GM23248 (cell line): ENCODE results near the gene AGPAT3.

Experiments used
- EZH2 ChIP-seq: fragments of 200-600 bp; sonication (generic); IDR thresholded peaks from 2 replicates; pipeline ENCODE4 v1.6.1; 2018; ENCODE audit warnings: antibody characterized with exemption, mild to moderate bottlenecking; ENCODE audit not compliant: insufficient read depth, poor library complexity, severe bottlenecking
- EZH2phosphoT487 ChIP-seq: fragments of 200-600 bp; sonication (generic); IDR thresholded peaks from 2 replicates; pipeline ENCODE4 v1.6.1; 2018; ENCODE audit warnings: antibody characterized with exemption, moderate library complexity, mild to moderate bottlenecking, low read depth; ENCODE audit not compliant: insufficient read depth

DNA sequence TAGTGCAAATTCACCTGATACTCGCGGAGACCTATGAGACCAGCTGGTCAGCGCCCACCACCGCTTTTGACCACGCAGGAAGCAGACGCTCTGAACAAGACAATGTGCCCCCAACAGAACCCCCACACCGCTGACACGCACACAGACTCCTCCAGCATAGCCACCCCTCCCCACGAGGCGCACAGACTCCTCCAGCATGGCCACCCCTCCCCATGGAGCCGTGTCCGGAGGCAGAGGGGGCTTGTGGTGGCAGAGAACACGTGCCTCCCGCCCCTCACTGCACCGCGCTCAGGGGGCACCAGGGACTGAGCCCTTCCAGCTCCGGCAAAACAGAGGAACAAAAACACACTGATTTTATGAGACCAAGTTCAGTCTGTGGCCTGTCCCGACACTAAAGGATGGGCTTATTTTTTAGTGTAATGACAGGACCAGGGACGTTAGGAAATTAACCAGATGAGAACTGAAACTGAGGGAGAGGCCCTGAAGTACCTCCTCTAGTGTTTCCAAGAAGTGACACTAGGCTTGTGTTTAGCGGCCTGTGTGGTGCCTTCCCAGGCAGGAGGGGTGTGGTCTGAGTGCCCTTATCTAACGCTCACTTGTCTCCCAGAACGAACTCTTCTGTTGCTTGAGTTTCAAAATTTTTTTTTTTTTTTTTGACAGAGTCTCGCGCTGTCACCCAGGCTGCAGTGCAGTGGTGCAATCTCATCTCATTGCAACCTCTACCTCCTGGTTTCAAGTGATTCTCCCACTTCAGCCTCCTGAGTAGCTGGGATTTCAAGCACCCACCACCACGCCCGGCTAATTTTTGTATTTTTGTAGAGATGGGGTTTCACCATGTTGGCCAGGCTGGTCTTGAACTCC, 10.0 kb upstream of the AGPAT3 start:
- no peak for TF ChIP-seq EZH2
- no peak for TF ChIP-seq EZH2phosphoT487
